Stimulated activated CD4-positive, alpha-beta T cell treated with anti-CD3 and anti-CD28 coated beads, TNF-alpha, amount 100 ng/mL, for 1 hour (primary cell): ENCODE results near the gene CAPN5.
A peak's percentile ranks its signal among the peaks of the same experiment; 100 is the strongest.
"Not testable (repeated sequence)": the region's sequence is repeated elsewhere in the genome, so short reads cannot be mapped to it uniquely, and the experiment has no call there.

Experiments used
- DNase-seq, 3 donors: peaks; one replicate each; pipeline ENCODE4 v3.0.0-alpha.2; 2020; ENCODE audit warnings: low read depth in 3 of 3, low spot score in 1 of 3

Gene CAPN5

DNA sequence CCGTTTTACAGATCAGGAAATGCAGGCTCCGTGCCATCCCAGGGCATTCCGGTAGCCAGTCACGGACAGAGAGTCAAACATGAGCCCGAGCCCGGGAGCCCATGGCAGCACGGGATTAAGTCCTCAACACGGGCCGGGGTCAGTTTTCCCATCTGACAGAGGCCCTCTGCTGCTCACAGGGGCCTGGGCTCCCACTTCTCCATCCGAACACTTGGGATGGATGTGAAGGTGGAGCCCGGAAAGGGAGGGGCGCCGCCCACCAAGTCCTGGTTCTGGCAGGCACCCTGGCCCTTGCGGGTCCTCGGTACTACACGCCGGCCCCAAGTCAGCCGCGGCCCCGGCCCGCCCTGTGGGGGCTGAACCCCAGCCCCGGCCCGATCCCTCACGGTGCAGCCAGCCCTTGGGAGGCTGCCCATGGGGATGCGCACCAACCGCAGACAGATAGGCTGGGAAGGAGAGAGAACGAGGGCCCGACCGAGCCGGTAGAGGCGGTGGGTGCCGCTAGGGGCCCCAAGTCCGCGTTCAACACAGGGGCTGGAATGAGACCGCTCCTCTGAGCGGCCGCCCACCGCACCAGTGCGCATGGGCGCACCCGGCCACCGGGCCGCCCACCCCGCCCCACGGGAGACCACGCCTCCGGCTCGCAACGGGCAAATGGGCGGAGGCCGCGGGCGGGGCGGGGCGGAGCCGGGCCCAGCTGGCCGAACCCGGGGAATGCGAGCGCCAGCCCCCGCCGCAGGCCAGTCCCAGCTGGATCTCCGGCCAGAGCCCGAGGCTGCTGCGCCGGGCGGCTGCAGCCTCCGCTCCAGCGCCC, at the start of gene CAPN5:
TSS of gene CAPN5 (plus strand) at position 743 of the 814 bp plus-strand sequence. CDS start 17,916 bp downstream, outside the sequence.
- peak; percentile 41 to 87 (median 69) for DNase-seq

DNA sequence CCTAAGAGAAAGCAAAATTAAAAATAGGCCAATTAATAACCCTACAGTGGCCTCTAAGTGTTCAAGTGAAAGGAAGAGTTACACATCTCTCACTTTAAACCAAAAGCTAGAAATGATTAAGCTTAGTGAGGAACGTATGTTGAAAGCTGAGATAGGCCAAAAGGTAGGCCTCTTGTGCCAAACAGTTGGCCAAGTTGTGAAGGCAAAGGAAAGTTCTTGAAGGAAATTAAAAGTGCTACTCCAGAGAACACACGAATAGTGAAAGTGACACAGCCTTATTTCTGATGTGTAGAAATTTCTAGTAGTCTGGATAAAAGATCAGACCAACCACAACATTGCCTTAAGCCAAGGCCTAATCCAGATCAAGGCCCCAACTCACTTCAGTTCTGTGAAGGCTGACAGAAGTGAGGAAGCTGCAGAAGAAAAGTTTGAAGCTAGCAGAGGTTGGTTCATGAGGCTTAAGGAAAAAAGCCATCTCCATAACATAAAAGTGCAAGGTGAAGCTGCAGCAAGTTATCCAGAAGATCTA, 48.3 kb upstream of the CAPN5 start:
- DNase-seq = not testable (repeated sequence)

DNA sequence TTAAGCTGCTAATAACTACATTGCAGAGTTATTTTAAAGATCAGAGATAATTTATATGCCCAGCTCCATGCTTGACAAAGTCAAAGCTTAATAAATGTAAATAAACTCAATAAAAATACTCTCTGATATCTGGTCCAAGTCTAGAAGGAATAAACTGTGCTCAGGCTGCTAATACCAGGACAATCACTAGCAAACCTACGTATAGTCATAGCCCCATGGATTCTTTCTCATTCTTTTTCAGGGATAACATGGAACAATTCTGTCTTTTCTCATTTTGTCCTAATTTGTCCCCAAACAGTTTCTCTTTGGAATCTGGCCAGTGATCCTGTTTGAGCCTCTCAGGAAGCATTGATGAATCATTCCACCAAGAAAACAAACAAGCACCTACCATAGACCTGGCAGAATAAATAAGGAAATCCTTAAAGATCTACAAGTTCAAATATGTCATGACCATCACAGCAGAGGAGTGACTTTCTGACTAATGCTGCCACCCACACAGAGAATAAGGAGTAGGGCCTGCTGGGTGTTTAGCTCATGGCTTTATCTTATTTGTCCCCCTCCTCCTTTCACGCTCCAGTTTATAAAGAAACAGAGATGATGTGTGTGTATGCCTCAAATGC, 46.7 kb upstream of the CAPN5 start:
- DNase-seq = no peak

DNA sequence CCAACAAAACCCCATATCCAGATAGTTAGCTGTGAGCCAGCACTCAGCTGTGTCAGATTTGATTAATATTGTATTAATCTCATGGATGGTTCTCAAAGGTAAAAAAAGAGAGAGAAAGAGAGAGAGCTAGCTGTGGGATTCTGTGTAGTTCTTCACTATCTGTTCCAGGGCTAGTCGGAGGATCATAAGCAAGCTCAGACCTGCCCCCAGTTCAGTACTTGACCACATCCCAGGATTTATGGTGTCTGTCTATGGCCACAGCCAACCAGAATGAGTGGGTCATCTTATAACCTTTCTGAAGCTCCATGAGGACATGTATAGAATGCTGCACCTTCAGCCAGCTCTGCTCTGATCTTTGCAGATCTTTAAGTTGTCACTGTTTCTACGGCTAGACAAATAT, 46.0 kb upstream of the CAPN5 start:
- no peak for DNase-seq

DNA sequence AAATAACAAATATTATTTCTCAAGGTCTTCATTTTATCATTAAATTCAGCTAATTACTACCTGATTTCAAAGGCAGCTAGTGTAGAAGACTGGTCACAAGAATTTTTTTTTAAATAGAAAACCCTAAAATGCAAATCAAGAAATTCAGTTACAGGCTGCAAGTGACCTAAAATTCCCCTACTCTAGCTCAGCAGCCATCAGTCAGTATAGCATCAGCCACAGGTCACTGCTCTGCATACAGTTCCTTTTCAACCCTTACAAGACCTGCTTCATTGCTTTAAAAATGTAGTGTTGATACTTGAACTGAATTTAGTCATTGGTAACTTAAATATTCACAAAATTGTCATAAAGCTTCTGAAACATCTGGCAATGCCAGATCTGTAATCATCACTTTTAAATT, 42.0 kb upstream of the CAPN5 start:
- no peak for DNase-seq

DNA sequence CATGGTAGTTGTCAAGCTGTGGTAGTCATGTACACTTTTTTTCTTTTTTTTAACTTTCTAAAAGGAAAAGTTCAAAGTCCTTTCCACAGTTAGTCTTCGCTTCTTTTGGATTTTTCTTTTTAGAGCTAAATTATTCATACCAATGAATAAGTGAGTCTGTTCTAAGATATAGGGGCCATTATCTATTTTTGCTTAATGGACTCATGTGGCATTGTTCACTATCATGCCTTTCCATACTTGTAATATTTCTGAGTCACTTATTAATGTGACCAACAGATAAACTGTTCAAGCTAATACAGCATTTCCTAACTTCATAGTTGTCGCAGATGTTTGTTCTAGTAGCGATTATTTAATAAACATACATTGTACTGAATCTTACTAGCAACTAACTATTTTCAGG, 40.5 kb upstream of the CAPN5 start:
- DNase-seq = no peak

DNA sequence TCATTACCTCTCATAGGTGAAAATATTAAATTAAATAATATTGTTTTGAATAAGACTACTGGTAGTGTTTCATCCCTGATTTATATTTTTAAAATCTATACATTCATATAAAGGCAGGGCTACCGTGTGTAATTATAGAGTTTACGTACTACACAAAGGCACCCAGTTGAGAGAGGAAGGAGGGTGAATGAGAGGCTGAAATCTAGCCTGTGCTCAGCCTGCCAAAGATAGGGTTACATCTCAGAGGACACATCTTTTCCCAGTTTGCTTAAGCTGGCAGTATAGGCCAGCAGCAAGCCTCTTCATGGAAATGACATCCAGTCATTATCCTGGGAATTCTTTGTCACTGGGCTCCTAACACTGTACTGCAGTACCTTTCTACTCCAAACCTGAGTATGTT, 40.0 kb upstream of the CAPN5 start:
- DNase-seq = no peak

DNA sequence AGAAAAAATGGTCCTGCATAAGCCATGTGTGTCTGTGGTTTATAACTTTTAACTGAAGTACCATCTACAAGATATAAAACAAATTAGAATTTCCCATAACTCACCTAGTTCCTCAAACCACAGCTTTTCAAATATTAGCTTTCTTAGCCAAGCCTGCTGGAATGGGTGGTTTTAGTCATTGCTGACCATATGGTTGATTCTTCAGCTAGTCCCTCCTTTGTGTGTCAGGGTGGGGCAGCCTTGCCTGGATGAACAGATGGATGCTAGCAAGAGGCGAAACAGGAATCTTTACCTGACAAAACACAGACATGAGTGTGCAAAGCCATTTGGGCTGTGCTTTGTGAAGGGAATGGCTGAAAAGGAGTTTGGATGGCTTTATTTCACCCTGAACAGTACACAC, 39.5 kb upstream of the CAPN5 start:
- no peak for DNase-seq

DNA sequence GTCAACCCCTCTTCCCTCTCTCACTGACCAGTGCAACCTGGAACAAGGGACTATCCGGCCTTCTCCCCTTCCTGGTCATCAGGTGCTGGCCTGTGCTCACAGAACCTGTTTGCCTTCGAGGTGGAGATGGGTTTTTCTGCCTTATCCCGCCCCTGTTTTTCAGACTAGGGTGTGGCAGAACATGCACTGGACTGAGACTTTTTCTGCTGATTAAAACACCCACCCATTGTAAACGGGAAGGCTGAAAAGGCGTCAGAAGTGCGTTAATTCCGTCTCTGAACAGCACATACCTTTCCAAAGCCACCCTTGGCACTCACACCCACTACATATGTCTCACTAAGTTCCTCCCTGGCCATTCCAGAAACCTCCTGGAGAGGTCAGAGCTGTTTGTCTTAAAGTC, 36.9 kb upstream of the CAPN5 start:
- DNase-seq = no peak

DNA sequence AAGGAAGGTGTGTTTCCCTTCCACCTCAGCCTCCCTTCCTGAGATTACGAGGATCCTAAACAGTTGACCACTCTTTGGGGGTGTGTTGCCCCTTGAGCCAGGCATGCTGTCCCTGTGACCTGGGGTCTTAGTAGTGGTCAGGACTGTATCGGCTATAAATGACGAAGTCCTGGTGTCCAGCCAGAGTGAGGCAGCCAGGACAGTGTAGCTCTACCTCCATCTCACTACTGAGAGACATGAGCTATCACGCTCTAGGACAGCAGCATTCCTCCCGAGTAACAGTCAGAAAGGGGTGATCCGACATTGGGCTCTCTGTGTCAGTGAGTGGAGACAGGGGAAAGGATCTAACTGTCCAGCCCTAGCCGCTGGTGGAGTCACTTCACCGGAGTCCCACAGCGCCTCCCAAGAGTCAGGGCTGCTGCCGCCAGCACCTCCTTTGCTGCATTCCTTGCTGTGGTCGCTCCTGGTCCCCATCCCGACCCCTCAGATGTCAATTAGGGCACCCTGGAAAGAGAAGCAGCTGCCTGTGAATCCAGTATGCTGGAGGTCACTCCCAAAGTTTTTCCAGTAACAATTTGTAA, 35.8 kb upstream of the CAPN5 start:
- no peak for DNase-seq

DNA sequence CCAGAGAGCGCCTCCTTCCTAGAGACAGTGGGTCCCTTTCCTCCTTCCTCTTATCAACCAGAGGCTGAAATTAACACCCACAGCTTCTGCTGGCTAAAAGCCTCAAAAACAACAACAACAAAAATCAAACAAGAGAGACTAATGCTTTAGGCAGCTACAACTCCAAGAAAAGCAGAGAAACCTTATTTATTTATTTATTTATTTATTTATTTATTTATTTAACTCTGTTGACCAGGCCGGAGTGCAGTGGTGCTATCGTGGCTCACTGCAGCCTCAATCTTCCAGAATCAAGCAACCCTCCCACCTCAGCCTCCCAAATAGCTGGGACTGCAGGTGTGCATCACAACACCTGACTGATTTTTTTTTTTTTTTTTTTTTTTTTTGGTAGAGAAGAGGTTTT, 35.2 kb upstream of the CAPN5 start:
- DNase-seq = no peak

DNA sequence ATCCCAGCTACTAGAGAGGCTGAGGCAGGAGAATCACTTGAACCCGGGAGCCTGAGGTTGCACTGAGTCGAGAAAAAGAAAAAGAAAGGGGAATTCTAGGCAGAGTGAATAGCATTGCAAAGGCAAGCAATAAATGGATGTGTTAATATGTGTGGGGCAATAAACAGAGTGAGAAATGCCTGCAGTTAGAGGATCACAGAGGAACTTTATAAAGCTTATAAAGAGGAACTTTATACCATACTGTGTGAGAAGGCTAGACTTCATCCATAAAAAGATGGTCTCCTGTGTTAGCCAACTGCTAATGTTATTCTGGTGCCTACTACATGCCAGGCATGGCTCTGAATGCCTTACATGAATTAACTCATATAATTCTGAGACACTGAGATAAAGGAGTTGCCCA, 31.7 kb upstream of the CAPN5 start:
- no peak for DNase-seq

DNA sequence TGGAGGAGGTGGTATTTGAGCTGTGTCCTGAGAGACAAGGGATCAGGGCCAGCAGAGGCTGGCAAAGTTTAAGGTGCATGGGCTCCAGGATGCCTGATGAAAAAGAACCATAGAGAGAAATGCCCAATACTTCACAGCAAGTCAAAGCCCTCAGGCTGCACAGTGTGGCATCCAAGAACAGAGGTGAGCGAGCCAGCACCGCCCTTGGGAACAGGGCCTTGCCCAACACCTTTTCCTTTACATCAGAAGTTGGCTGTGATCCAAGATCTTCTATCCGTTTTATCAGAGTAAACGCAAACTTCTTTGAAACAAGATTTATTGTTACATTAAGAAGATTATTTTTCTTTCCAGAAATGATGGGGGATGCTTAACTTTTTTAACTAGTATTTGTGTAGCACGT, 31.2 kb upstream of the CAPN5 start:
- DNase-seq = no peak

DNA sequence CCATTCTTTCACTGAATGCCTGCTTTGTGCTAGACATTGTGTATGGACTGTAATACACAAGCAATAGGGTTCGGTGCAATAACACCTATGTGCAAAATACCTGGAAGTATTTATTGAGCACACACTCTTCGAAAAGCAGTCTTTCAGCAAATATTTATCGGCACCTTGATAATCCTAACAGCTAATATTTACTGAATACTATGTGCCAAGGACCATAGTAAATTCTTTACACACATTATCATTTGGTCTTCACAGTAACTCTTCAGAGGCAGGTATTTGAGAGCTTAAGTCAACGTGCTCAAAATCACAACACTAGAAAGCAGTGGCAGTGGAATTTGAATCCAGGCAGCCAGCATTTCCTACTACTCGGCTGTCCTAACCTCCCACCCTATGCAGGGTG, 30.4 kb upstream of the CAPN5 start:
- DNase-seq = no peak

DNA sequence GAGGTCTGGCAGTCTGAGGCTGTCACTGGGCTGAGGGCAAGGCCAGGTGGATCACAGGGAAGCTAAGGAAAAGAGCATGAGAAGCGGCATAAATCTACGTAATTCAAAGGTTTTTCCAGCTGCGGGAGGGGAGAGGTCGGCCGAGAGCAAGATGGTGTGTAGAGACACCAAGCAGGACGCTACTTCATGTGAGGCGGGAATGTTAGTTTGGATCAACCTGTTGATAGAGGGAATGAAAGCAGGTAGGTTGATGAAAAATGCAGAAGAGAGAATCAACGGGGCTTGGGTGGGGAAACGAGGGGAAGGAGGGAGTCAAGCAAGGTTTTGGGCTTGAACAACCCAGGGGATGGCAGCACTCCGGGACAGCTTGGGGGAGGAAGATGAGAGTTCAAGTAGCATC, 29.7 kb upstream of the CAPN5 start:
- no peak for DNase-seq

DNA sequence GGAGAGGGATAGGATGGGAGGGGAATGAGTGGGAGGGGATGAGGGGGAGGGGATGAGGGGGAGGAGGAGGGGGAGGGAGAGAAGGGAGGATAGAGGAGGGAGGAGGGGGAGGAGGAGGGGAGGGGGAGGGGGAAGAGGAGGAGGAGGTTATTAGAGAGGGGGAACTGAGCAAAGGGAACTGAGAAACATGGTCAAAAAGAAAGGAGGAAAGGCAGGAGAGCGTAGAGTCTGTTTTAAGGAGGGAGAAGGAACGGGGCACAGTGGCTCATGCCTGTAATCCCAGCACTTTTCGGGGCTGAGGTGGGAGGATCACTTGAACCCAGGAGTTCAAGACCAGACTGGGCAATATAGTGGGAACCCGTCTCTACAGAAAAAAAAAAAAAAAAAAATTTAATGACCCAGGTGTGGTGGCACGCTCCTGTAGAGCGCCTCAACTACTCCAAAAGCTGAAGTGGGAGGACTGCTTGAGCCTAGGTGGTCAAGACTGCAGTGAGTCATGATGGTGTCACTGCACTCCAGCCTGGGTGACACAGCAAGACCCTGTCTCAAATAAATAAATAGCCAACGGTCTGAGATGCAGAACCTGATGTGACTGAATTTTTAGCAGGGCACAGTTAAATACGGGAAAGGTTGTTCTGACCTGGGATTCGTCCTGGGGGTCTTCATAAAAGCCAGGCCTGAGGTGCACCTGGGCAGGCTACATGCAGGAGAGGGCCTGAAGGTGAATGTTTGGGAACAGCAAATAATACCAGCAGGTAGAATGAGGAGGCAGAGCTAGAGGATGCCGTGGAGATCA, 28.5 kb upstream of the CAPN5 start:
- no peak for DNase-seq

DNA sequence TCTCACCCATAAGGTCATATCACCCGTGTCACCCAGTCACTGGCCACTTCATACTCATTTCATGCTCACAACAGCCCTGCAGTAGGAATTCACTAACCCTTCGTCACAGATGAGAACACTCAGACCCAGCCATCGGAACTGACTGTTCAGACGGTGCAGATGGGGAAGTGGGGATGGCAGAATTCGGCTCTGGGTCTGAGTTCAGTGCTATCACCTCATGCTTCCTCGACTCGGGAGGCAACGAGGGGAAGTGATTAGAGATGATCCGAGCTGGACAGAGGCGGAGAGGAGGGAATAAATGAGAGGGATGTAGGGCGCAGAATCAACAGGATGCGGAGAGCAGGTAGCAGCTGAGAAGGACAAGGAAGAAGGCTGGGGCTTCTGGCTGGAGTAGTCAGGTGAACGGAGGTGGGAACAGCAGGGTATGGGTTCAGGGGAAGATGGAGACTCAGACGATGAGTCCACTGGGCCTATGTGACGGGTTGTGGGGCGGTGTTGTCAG, 27.9 kb upstream of the CAPN5 start:
- DNase-seq = no peak

DNA sequence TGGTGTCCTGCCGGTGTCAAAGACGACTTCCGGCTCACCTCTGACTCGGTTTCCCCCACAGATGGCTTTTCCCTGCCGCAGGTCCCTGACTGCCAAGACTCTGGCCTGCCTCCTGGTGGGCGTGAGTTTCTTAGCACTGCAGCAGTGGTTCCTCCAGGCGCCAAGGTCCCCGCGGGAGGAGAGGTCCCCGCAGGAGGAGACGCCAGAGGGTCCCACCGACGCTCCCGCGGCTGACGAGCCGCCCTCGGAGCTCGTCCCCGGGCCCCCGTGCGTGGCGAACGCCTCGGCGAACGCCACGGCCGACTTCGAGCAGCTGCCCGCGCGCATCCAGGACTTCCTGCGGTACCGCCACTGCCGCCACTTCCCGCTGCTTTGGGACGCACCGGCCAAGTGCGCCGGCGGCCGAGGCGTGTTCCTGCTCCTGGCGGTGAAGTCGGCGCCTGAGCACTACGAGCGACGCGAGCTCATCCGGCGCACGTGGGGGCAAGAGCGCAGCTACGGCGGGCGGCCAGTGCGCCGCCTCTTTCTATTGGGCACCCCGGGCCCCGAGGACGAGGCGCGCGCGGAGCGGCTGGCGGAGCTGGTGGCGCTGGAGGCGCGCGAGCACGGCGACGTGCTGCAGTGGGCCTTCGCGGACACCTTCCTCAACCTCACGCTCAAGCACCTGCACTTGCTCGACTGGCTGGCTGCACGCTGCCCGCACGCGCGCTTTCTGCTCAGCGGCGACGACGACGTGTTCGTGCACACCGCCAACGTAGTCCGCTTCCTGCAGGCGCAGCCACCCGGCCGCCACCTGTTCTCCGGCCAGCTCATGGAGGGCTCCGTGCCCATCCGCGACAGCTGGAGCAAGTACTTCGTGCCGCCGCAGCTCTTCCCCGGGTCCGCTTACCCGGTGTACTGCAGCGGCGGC, 27.0 kb upstream of the CAPN5 start:
- no peak for DNase-seq

DNA sequence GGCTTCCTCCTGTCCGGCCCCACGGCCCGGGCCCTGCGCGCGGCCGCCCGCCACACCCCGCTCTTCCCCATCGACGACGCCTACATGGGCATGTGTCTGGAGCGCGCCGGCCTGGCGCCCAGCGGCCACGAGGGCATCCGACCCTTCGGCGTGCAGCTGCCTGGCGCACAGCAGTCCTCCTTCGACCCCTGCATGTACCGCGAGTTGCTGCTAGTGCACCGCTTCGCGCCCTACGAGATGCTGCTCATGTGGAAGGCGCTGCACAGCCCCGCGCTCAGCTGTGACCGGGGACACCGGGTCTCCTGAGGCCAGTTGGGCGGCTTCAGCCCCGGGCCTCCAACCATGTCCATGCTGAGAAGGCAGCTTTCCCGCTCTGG, 26.4 kb upstream of the CAPN5 start:
- DNase-seq = no peak

DNA sequence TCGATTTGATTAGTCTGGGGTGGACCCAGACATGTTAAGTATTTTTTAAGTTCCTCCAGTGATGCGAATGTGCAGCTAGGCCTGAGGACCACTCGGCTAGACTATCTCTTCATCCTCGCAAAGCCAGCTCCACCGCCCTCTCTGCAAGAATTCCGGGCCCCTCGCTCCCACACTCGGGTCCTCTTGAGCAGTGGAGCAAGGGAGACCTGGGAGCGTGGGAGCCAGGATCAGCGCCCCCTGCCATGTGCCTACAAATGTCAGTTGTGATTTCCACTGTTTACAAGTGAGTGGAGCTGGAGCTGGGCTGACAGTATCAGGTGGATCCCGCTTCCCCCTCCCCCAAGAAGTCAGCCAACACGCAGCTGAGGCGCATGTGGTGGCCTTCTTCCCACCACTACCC, 25.9 kb upstream of the CAPN5 start:
- no peak for DNase-seq
